Lower leg skin (tissue), 3 donors: ENCODE results near the gene MUC15.

Experiments used
- CTCF ChIP-seq, 3 donors: fragments of 450-650 bp; IDR thresholded peaks; one replicate each; pipeline ENCODE4 v1.5.1; 2016; ENCODE audit warnings: antibody characterized with exemption in 3 of 3, mild to moderate bottlenecking in 3 of 3, moderate library complexity in 2 of 3
- POLR2A ChIP-seq, 2 donors: fragments of 450-650 bp; IDR thresholded peaks; one replicate each; pipeline ENCODE4 v1.6.1; 2016 to 2017; ENCODE audit warnings: antibody characterized with exemption in 2 of 2, mild to moderate bottlenecking in 1 of 2, moderate library complexity in 1 of 2

- TF ChIP-seq POLR2A (IDR thresholded peaks at IDR 0.05) (no peak), CTCF (IDR thresholded peaks at IDR 0.05) (no peak)
Measured at GRCh38 chr11:26578998-26579661, 7.1 kb upstream of the MUC15 start.
